Testis (tissue), 3 donors: ENCODE measurements around the gene ANO2. TPM values are rescaled to one million over a fixed set of nuclear protein-coding genes. Genes with fewer than 3 reads are reported as not detected.
A peak's percentile ranks its signal among the peaks of the same experiment; 100 is the strongest.

Experiments used
- DNase-seq: peaks from one replicate; pipeline ENCODE4 v3.0.0-alpha.2; 2019
- H3K27ac ChIP-seq, 2 donors: fragments of 200-600 bp; sonication (generic); one replicate each; pipeline ENCODE4 v1.5.1; 2019
- H3K27me3 ChIP-seq: fragments of 200-600 bp; sonication (generic); one replicate; pipeline ENCODE4 v1.5.1; 2019
- H3K36me3 ChIP-seq: fragments of 200-600 bp; sonication (generic); one replicate; pipeline ENCODE4 v1.5.1; 2017; ENCODE audit warnings: low read depth; ENCODE audit errors: missing control alignments
- H3K4me1 ChIP-seq: fragments of 200-600 bp; sonication (generic); one replicate; pipeline ENCODE4 v1.5.1; 2019
- H3K4me3 ChIP-seq, 2 donors: fragments of 200-600 bp; sonication (generic); one replicate each; pipeline ENCODE4 v1.5.1; 2017 to 2019
- H3K9me3 ChIP-seq: fragments of 200-600 bp; sonication (generic); one replicate; pipeline ENCODE4 v1.5.1; 2017
- POLR2A ChIP-seq: fragments of 450-650 bp; IDR thresholded peaks from one replicate; pipeline ENCODE4 v1.6.1; 2017; ENCODE audit warnings: antibody characterized with exemption, mild to moderate bottlenecking, moderate library complexity
- WGBS, 2 donors: methylation state at CpG; one replicate each; pipeline ENCODE4 v1.1.5; 2018; 5-methylcytosine and 5-hydroxymethylcytosine counted together
- intact Hi-C: fragments of 100-400 bp; cut with DNase I; formaldehyde crosslinking; loops from one replicate; pipeline ENCODE4 v1.15.1; 2023; ENCODE audit warnings: low total_unique reads
- polyA plus RNA-seq: library from polyadenylated mRNA; stranded (reverse); fragments of 350-450 nt; fragmentation: Illumina TruSeq; extraction: RNeasy Lipid Tissue Mini Kit (QIAGEN cat#74804); gene quantifications from one replicate; pipeline ENCODE4 v1.2.3, GENCODE V29; 2014; ENCODE audit warnings: low read depth, low replicate concordance; ENCODE audit not compliant: insufficient read depth
- total RNA-seq, 2 donors: library from RNA; depleted of rRNA; stranded (reverse); fragments of >200 nt; gene quantifications; one replicate each; pipeline ENCODE4 v1.2.3, GENCODE V29; 2016
- TF ChIP-seq, protein P1 (sequence below), 3 experiments: fragments of 450-650 bp in 2 of 3; fragments of 200-600 bp in 1 of 3; sonication (generic) in 1 of 3; IDR thresholded peaks; one replicate each; pipeline ENCODE4 v1.5.1; 2016 to 2019; ENCODE audit warnings: antibody characterized with exemption in 3 of 3, mild to moderate bottlenecking in 2 of 3, moderate library complexity in 1 of 3

ANO2 gene
- total and polyA plus RNA-seq, 3 donors from 2014 or later: 9.8 to 24.5 (median 24.4) TPM

DNA sequence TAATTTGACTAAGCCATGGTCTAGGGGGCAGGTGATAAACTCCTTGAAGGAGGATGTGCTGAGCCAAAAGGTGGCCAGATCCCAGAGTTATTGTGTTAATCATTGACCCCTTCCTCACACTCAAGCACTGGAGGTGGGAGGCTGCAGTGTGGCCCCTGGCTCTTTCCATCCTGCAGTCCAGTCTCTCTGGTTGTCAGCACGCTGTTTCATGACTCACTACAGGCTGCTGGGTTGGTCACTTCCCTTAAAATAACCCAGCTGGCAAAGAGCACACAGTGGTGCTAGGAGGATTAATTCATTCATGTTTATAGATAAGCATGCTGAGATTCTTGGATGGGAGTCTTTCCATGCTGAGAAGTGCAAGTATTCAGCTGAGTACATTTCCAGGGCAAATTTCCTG lies 228.9 kb downstream of the ANO2 start:
- no peaks in the 10 kb centered on the region for H3K36me3 ChIP-seq
- TF ChIP-seq, protein P1, sequence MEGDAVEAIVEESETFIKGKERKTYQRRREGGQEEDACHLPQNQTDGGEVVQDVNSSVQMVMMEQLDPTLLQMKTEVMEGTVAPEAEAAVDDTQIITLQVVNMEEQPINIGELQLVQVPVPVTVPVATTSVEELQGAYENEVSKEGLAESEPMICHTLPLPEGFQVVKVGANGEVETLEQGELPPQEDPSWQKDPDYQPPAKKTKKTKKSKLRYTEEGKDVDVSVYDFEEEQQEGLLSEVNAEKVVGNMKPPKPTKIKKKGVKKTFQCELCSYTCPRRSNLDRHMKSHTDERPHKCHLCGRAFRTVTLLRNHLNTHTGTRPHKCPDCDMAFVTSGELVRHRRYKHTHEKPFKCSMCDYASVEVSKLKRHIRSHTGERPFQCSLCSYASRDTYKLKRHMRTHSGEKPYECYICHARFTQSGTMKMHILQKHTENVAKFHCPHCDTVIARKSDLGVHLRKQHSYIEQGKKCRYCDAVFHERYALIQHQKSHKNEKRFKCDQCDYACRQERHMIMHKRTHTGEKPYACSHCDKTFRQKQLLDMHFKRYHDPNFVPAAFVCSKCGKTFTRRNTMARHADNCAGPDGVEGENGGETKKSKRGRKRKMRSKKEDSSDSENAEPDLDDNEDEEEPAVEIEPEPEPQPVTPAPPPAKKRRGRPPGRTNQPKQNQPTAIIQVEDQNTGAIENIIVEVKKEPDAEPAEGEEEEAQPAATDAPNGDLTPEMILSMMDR (IDR thresholded peaks at IDR 0.05): no peak
- TF ChIP-seq POLR2A: no peak
- H3K27ac ChIP-seq: no peak overlapping the region
- no peaks in the 10 kb centered on the region for H3K27me3 ChIP-seq
- H3K4me1 ChIP-seq: no peaks in the 10 kb centered on the region
- no peak for DNase-seq
- WGBS, 2 donors: 82 to 86% methylated on average over 1 of the region's 1 CpG
- no peaks in the 10 kb centered on the region for H3K9me3 ChIP-seq
- intact Hi-C loops: no loop called here
- no peak overlapping the region for H3K4me3 ChIP-seq

DNA sequence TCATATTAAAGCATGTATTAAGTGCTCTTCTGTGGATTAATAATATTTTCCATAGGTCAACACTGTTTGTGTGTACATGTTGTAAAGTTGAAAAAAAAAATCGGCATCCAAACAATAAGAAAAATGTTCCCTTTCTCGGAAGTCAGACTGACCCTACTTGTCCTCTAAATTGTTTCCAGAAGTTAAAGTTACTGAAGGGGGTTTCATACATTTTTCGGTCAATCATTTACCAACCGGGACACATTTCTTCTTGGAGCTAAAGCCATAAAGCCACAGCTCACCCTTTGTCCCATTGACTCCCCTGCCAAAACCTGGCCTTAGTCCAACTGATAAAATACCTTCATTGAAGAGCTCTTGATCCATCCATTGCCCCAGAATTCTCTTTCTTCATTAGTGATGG lies 230.0 kb downstream of the ANO2 start:
- Histone ChIP-seq H3K36me3 (no peaks in the 10 kb centered on the region), H3K9me3 (no peaks in the 10 kb centered on the region), H3K4me1 (no peaks in the 10 kb centered on the region), H3K27me3 (no peaks in the 10 kb centered on the region), H3K27ac (no peak overlapping the region), H3K4me3 (no peak overlapping the region)
- WGBS, 2 donors: 73 to 83% methylated on average over 4 of the region's 4 CpGs
- no peak for TF ChIP-seq POLR2A
- TF ChIP-seq, protein P1 (IDR thresholded peaks at IDR 0.05): no peak
- DNase-seq: no peak
- intact Hi-C loops: no loop called here

DNA sequence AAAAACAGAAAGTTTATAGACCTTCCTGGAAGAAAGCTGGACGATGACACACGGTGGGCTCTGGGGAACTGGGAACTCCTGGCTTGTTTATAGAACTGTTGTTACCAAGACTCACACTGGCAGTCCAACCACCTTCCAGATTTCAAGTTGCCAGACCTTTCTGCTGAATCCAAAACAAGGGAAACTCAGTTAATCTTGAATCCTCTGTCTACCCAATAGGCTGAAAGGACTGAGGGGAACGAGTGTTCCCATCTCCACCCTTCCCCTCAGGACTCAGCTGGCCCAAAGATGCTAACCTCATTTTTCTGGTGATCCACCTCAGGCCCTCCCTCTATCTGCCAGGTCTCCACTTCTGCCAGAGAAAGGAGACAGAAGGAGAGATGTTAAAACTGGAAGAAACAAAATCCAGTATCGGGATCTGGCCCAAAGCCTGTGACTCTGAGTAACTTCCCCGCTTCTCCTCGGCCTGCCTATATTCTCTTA lies 231.4 kb downstream of the ANO2 start:
- Histone ChIP-seq H3K4me3 (no peak overlapping the region), H3K9me3 (no peaks in the 10 kb centered on the region), H3K27ac (no peak overlapping the region), H3K4me1 (no peaks in the 10 kb centered on the region), H3K27me3 (no peaks in the 10 kb centered on the region), H3K36me3 (no peaks in the 10 kb centered on the region)
- no peak for TF ChIP-seq POLR2A
- TF ChIP-seq, protein P1 (IDR thresholded peaks at IDR 0.05): no peak
- 66 to 74% methylated on average over 6 of the region's 6 CpGs for WGBS, 2 donors
- intact Hi-C loops: no loop called here
- DNase-seq: peak; percentile 53

DNA sequence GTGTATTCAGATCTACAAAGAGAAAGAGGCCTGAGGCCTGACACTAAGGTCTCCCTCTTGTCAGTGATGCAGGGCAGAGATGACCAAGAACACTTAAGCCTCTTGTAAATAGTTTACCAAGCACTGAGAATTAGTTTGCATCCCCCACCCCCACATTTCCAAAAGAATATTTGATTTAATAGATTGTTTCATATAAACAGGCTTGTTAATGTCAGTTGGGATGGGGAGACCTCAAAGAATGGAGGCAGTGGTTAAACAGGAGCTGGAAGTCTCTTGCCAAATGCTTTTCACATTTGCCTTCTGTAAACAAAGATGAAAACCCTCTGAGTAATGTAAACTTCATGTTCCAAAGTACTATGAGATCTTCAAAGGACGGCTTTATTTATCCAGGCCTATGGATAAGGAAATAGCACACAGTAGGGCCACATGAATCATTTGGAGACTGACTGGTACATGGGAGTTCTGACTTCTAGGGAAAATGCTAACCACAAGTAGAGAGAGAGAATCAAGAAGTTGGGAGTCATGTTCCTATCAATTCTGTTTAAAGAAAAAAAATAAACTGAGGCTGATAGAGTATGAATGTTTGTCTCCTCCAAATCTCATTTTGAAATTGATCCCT lies 234.7 kb downstream of the ANO2 start:
- intact Hi-C loops: no loop called here
- no peaks in the 10 kb centered on the region for H3K27me3 ChIP-seq
- H3K36me3 ChIP-seq: no peaks in the 10 kb centered on the region
- no peak for DNase-seq
- no peak overlapping the region for H3K4me3 ChIP-seq
- H3K4me1 ChIP-seq: no peaks in the 10 kb centered on the region
- WGBS, 2 donors: 94 to 98% methylated on average over 1 of the region's 1 CpG
- H3K9me3 ChIP-seq: no peaks in the 10 kb centered on the region
- H3K27ac ChIP-seq: no peak overlapping the region
- TF ChIP-seq, protein P1 (IDR thresholded peaks at IDR 0.05): no peak
- no peak for TF ChIP-seq POLR2A

DNA sequence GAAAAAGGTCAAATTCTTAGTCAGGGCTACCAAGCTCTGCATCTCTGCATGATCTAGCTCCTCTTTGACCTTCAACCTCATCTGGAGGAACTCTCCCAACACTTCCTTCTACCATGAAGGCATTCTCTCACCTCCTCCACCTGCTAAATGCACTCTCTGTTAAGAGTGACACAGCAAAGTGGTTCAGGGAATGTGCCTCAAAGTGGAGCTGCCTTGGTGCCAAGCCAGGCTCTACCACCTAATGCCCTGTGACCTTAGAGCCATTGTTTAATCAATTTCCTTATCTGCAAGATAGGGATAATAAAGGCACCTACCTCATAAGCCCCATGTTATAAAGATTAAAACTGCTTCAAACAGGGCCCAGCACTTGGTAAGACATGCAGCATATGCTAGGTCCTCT lies 236.7 kb downstream of the ANO2 start:
- no peaks in the 10 kb centered on the region for H3K9me3 ChIP-seq
- no peak for TF ChIP-seq POLR2A
- TF ChIP-seq, protein P1 (IDR thresholded peaks at IDR 0.05): no peak
- no peak overlapping the region for H3K27ac ChIP-seq
- intact Hi-C loops: no loop called here
- H3K4me1 ChIP-seq: no peaks in the 10 kb centered on the region
- DNase-seq: no peak
- H3K4me3 ChIP-seq: no peak overlapping the region
- H3K36me3 ChIP-seq: no peaks in the 10 kb centered on the region
- H3K27me3 ChIP-seq: no peaks in the 10 kb centered on the region
